GM19193 (cell line): ENCODE data around the gene SGO2.

Source experiments
- POLR2A ChIP-seq: IDR thresholded peaks from 4 replicates; pipeline ENCODE4 v1.6.1; 2011; ENCODE audit not compliant: insufficient read depth, insufficient read length; ENCODE audit errors: extremely low read depth

Gene SGO2

DNA sequence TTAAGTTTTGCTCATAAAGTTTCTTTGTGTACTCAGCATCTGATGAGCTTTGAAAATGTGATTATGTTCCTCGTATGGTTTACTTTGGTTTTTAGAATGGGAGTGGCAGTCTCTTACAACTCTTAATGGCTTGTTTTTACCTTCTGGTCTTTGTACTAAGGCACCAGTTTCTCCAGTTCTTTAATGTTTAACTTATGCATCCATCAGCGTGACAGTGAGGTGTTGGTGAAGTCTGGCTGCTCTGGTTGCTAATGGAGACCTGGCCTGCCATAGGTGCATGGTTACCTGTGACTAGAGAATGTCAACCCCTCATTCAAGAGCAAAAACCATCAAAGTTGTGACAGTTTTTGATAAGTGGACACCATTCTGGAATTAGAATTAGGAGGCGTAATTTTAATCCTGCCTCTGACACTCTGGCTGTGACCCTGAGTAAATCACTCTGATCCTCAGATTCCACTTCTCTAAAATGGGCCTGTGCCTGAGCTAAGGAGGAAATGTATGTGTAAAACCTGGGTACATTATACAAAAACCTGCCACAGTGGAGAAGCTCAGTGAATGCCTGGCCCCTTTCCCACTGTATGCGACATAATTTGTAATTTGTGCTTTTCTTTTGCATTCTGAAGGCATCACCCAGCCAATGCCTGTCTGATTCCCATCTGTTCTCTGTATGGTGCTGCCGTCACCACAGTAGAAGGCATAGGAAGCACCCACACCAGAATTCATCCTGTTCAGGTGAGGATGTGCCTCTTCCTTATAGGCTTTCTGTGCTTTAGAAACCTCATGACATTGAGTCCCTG, 71.0 kb downstream of the SGO2 start:
- no peak for TF ChIP-seq POLR2A

DNA sequence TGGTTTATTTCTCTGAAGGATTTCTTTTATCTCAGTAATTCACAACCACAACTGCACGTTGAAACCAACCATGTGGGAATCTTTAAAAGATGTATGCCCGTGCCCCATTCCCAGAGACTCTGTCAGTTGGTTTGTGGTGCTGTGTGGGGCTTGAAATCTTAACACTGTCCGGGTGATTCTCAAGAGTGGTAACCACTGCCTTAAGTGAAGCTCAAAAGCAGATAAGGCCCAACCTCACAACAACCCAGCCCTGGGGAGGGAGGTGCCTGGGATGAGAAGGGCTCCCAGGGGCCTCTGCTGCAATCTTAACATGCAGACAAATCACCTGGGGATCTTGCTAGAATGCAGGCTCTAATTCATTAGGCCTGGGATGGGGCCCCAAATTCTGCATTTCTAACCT, 73.2 kb downstream of the SGO2 start:
- no peak for TF ChIP-seq POLR2A

DNA sequence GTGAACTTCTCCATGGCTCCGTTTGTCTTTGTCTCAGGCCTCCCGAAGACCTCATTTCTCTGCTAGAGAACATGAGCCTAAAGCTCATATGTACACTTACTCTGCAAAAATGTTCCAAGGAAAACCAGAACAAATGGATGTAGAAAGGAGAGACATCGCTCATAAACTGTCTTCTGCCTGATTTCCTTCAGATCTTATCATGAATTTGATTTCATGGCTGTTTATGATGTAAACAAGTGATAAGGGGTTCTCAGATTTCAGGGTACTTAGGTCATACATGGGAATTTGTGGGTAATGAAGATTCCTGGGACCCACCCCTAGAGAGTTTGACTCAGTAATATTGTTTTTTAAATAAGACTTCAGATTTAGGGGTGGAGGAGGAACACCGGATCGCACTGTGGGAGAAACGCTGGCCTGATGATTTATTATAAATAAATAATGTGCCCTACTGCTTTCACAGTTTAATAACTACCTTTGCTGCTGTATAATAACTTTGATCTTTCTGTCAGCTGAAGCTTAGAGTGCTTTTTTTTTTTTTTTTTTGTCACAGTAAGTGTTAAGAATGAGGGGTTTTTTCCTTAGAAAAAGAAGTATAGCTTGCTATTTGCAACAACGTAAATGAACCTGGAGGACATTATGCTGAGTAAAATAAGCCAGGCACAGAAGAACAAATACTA, 74.7 kb downstream of the SGO2 start:
- TF ChIP-seq POLR2A = no peak

DNA sequence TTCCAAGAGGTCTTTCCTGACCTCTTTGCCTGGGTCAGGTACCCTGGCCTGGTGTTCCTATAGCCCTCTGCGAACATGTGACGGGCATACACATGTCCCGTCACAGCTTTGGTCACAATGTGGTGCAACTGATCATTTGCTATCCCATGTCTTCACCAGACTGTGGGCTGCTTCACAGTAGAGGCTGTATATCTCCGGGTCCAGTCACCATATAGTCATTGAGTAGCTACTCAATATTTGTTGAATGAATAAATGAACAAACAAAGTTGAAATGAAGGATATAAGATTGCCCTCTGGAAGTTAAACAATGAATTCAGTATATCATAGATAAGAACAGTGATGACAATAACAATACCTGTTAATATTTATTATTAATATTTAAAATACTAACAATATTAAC, 76.6 kb downstream of the SGO2 start:
- TF ChIP-seq POLR2A = no peak

DNA sequence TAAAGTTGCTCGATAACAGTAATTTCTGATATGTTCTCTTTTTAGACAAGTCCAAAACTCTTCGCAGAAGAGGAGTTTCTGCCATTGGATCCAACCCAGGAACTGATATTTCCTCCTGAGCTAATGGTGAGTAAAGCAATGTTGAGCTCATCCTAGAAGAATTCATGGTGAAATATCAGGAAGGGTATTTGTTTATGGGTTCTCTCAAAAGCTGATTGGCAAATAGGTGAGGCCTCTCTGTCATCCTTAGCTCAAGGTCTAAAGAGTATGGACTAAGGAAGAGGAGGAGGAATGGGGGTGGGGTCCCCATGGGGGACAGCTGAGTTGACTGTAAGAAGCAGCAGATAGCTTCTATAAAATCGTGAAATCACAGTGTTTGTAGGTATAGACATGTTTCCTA, 78.0 kb downstream of the SGO2 start:
- no peak for TF ChIP-seq POLR2A

DNA sequence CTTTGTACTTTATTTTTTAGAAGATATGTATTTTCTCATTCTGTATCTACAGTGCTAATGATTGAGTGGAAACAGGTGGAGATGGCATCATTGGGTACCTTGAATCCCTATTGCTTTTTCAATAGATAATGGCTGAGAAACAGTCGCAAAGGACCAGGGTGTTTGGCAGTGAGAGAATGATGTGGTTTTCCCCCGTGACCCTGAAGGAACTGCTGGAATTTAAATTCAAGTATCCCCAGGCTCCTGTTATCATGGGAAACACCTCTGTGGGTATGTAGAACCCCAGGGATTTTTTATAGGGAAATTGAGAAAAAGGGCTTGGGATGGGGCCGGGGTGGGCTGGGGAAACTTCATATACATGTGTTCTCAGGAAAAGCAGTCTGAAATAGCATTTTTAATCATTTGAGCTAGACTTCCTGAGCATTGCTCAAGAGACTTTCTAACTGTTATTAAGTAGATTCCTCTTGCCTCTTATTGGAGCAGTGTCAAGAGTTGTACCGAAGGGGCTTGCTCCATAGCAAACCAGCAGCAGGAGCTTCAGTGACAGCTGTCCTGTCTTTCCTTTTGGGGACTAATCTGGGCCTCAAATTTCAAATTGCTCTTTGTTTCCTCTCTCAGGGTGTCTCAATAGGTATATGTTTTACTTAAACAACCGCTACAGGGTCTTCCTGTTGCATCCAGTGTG, 78.7 kb downstream of the SGO2 start:
- TF ChIP-seq POLR2A = no peak

DNA sequence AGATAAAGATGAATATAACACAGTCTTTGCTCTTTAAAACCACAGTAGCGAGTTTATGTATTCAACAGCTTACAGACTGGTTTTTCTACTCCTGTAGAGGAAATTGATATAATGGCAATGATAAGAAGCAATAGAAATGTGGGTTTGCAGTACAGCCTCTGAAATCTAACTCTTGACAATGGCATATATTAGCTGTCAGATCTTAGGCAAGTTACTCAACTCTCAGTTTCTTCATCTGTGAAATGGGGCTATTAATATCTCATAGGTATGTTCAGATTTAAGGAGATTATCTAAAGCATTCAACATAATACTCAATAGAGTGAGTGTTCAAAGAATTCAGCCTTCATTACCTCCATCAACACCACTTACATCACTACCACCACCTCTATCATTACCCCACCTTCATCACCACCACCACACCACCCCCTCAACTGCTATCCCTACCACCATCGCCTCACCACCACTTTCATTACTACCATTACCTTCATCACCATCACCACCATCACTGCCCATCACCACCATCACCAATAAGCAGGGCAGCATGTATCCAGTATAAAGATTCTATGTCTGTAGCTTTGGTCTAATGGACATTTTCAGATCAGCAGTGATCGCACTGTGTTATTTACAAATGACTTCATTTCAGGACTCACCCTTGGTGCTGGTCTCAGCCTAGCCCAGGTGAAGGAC, 82.5 kb downstream of the SGO2 start:
- no peak for TF ChIP-seq POLR2A

DNA sequence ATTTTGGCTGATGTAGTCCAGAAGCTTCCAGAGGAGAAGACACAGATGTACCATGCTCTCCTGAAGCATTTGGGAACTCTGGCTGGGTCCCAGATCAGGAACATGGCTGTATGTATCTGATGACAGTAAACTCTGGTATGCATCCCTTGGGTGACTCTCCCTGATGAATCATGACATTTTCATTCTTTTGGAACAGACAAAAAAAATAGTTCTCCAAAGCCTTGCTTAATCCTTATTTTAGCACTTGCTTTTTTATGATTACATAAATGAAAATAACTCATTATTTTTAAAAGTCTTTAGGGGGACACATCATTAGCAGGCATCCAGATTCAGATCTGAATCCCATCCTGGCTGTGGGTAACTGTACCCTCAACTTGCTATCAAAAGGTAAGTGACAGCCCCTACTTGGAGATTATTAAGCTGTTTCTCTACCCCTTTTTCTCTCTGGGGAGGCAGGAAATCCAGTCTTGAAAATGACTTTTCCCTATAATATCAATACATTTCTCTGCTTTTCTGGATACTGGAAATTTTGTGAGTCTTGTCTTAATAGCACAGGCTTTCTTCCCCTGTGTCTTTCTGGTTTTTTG, 83.1 kb downstream of the SGO2 start:
- TF ChIP-seq POLR2A = no peak

DNA sequence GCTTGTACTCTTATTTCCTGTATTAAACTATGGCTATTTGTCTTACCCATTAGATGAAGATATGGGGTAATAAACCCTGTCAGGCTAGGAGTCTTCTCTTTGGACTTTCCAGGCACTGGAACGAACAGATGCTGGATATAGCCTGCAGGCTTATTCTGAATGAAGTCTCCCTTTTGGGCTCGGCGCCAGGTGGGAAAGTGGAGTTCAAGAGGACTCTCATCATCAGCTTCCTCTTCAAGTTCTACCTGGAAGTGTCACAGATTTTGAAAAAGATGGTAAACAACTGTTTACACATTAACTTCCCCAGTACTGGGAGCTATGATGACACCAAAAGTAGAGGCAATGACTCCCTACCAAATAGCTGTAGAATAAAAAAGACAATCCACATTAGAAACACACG, 87.7 kb downstream of the SGO2 start:
- no peak for TF ChIP-seq POLR2A

DNA sequence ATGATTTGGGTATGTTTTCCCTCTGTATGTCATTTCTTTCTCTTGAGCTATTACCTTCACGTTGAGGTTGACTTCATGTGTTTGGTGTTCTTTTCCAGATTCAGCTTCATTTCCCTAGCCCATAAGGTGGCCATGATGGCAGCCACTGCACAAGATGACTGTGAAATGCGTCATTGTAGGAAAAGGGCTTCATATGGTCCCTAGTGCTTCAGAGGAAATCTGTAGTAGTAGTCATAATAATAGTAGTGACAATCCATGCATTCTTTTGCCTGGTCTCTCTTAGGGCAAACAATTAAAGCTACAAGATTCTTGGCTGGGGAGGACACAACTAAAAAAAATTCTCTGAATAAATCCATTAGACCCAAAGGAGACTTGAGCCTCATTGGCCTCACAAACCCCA, 88.2 kb downstream of the SGO2 start:
- TF ChIP-seq POLR2A = no peak

DNA sequence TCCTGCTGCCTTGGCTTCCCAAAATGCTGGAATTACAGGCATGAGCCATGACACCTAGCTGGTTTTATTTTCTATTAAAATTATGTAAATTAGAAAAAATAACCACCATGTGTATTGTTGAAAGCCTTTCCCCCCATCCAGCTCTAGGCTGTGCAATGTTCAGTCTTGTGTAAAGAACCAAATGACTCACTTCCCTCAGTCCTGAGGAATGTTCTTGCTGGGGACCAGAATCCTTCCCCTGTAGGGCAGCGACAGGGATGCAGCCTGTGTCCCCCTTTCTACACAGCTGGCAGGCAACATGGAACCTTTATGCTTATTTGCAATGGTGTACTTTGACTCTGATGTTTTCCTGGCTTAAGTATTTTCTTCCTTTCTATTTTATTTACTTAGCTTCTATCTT, 89.2 kb downstream of the SGO2 start:
- no peak for TF ChIP-seq POLR2A

DNA sequence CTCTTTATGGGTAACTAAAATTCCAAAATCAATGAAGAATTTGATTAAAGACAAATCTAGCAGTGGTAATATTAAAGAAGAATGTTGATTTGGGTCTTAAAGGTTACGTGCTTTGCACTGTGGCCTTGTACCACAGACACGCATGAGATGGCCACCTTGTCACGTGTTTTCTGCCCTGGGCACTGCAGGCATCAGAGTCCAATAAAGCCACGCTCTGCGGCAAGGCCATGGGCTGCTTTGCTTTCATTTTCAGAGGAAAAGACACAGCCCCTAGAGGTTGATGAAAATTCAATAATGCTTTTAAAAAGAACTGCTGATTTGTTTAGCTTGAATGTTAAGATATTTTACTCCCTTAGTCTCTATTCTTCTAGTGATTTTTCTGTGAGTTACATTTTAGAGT, 90.2 kb downstream of the SGO2 start:
- TF ChIP-seq POLR2A = no peak

DNA sequence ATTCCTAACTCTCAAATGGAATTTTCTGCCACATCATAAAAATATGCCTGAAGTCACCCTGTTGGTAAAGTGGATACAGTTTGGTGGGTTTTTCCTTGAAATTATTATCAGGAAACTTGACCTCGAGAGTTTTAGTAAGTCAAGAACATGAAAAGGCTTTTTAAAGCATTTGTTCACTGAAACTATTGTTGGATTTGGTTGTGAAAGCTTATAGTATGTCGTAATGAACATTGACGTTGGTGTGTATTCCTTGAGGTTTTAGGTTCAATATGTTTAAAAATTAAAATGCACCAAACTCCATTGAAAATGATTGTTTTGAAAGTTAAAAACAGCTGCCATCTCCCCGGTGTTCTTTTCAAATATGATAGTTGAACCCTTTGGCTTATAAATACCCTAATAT, 90.6 kb downstream of the SGO2 start:
- no peak for TF ChIP-seq POLR2A

DNA sequence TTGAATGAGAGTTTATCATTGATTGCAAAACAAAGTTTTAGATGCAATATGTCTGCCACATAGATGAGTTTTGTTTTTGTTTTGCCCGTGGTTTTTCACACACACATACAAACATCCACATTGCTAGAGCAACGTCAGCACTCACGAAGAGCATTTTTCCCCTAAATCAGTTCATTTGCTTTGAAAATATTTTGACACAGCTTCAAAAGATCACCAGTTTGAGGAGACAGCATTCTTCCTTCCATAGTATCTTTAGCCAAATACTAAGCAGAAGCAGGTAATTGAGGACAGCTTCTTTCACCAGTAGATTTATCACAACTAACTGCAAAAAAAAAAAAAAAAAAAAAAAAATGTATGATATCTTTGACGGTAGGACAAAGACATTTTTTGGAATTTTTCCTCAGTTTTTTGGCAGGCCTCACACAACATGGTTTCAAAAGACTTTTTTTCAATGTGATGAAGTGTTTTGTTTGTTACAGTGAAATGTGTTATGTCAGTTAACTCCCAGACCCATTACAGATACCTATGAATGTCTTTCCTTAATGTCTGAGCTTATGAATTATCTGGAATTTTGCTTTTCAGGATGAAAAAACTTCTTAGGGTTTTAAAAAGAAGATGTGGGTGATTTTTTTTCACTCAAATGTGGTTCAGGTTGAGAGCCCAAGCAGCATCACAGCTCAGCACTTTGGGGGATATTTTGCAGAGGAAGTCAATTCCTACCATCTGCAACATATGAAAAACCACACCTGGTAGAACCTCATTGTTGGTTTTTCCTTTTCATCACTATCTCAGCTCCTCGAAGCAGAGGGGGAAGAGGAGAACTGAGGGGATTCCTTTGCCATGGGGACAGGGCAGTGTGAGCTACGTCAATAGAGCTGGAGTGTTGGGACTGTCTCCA, 91.4 kb downstream of the SGO2 start:
- TF ChIP-seq POLR2A = no peak
